Pancreas (tissue), 10 donors: ENCODE data around the gene ZDHHC6. TPM values are rescaled to one million over a fixed set of nuclear protein-coding genes. Genes with fewer than 3 reads are reported as not detected.

ENCODE experiments used
- ATAC-seq, 4 donors: fragments of 200-7000 bp; cut with Tn5 transposase; one replicate each; pipeline versions ENCODE4 v1.8.0 to v1.9.1; 2020; ENCODE audit warnings: mild to moderate bottlenecking in 4 of 4, moderate library complexity in 4 of 4
- DNase-seq, 6 donors: peaks; one replicate each; pipeline ENCODE4 v3.0.0-alpha.2; 2020
- FAIRE-seq: peaks from 2 replicates; lab custom pipeline; 2012; peaks lifted over from hg19 to GRCh38; lab: Jason Lieb, UNC
- H3K27ac ChIP-seq, 4 donors: fragments of 200-600 bp; sonication (generic); 1 replicate in 3 of 4; 2 replicates in 1 of 4; pipeline versions ENCODE4 v1.5.0 to v1.8.0; 2020
- H3K27me3 ChIP-seq, 4 donors: fragments of 200-600 bp; one replicate each; pipeline ENCODE4 v1.8.0; 2021
- H3K36me3 ChIP-seq, 3 donors: fragments of 200-600 bp; sonication (generic) in 1 of 3; one replicate each; pipeline versions ENCODE4 v1.5.0 to v1.8.0; 2020 to 2021
- H3K4me1 ChIP-seq, 3 donors: fragments of 200-600 bp; one replicate each; pipeline ENCODE4 v1.8.0; 2021
- H3K4me3 ChIP-seq, 4 donors: fragments of 200-600 bp; sonication (generic) in 2 of 4; one replicate each; pipeline versions ENCODE4 v1.5.0 to v1.8.0; 2020 to 2021
- H3K9me3 ChIP-seq, 4 donors: fragments of 200-600 bp; one replicate each; pipeline ENCODE4 v1.8.0; 2021
- CTCF ChIP-seq, 4 donors: fragments of 200-600 bp; sonication (generic) in 3 of 4; IDR thresholded peaks; one replicate each; pipeline versions ENCODE4 v1.5.0 to v1.8.0; 2021; ENCODE audit warnings: antibody characterized with exemption in 4 of 4
- WGBS, 2 donors: extraction: QIAGEN DNeasy Blood & Tissue Kit; methylation state at CpG; one replicate each; pipeline ENCODE4 v1.1.7; 2013; 5-methylcytosine and 5-hydroxymethylcytosine counted together
- intact Hi-C, 3 donors: fragments of 100-400 bp; cut with DNase I; formaldehyde crosslinking; loops; one replicate each; pipeline versions ENCODE4 v1.11.1 to v1.14.2; 2022
- polyA plus RNA-seq, 2 donors: library from polyadenylated mRNA; stranded (reverse); fragments of 200-250 nt; gene quantifications; one replicate each; pipeline ENCODE4 v1.2.3, GENCODE V29; 2013
- total RNA-seq, 6 donors: library from RNA; stranded (reverse); fragmentation: NEBNext Ultra II Directional in 4 of 6; extraction: Animal tissue kit (Norgen Biotek cat#: 25700) in 4 of 6; gene quantifications; one replicate each; pipeline versions ENCODE4 v1.2.1 to v1.2.4, GENCODE V29; 2021 to 2023
- donor health status: healthy with polysubstance abuse.
- donor health status: DM: no; HTN: no; CAD: no; lungs with moderate emphysema.
- donor health status: DM: no; HTN: no; CAD: no.
- donor health status: control.
- donor health status: control.
- donor health status: Bipolar disorder and iron deficiency.
- donor health status: DM: yes; HTN: yes; CAD: no.
- donor health status: DM: no; HTN: no; CAD: no.
- donor health status: DM: no; HTN: no; CAD: no.
- donor health status: DM: yes; HTN: yes; CAD: no.

ZDHHC6 gene
- total and polyA plus RNA-seq, 8 donors, result 8.0 to 39.2 (median 12.6) TPM

- Histone ChIP-seq H3K4me1 (no peaks in the 10 kb centered on the region), H3K27ac (no peak overlapping the region), H3K9me3 (no peaks in the 10 kb centered on the region), H3K36me3 (no peaks in the 10 kb centered on the region), H3K4me3 (no peak overlapping the region), H3K27me3 (no peaks in the 10 kb centered on the region)
- TF ChIP-seq CTCF (IDR thresholded peaks at IDR 0.05), result no peak
- peak; percentile 63 for FAIRE-seq
- DNase-seq, result no peak
- no peak for ATAC-seq
- intact Hi-C loops, result no loop called here
These were observed 41.2 kb upstream of the ZDHHC6 start for GRCh38 chr10:112487964-112488363.

- no peaks in the 10 kb centered on the region for H3K4me1 ChIP-seq
- WGBS, 2 donors, result 66 to 67% methylated on average over 2 of the region's 2 CpGs
- H3K9me3 ChIP-seq, result no peaks in the 10 kb centered on the region
- TF ChIP-seq CTCF (IDR thresholded peaks at IDR 0.05), result no peak
- no peak for FAIRE-seq
- ATAC-seq, result no peak
- intact Hi-C loops, result no loop called here
- no peak overlapping the region for H3K4me3 ChIP-seq
- H3K36me3 ChIP-seq, result no peaks in the 10 kb centered on the region
- H3K27me3 ChIP-seq, result no peaks in the 10 kb centered on the region
- H3K27ac ChIP-seq, result no peak overlapping the region
- DNase-seq, result no peak
These were observed 37.7 kb upstream of the ZDHHC6 start for GRCh38 chr10:112484399-112484798.

DNA sequence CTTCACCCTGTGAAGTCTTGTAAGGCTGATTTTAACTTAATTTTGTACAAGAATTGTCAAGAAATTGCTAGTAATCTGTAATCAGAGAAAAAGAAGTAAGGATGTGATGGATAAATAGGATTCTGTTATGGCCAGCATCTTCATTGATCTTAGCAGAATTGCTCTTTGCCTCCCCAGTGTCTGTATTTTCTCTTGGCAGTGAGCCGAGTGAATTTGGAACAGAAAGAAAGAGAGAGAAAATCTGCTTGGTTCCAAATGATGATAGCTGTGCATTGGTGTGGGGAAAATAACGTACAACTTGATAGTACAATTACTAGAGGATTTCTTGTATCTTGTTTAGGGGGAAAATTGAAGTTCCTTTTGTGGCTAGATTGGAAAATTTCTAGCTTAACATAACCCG is 34.9 kb upstream of the ZDHHC6 start:
- intact Hi-C loops, result no loop called here
- TF ChIP-seq CTCF (IDR thresholded peaks at IDR 0.05), result no peak
- DNase-seq, result no peak
- Histone ChIP-seq H3K9me3 (no peaks in the 10 kb centered on the region), H3K4me3 (no peak overlapping the region), H3K36me3 (no peaks in the 10 kb centered on the region), H3K27me3 (no peaks in the 10 kb centered on the region), H3K4me1 (no peaks in the 10 kb centered on the region), H3K27ac (no peak overlapping the region)
- 82 to 85% methylated on average over 3 of the region's 3 CpGs for WGBS, 2 donors
- ATAC-seq, result no peak
- no peak for FAIRE-seq

GRCh38 chr10:112475575-112476218 is 29.0 kb upstream of the ZDHHC6 start:
- no peaks in the 10 kb centered on the region for H3K36me3 ChIP-seq
- H3K4me1 ChIP-seq, result no peaks in the 10 kb centered on the region
- H3K9me3 ChIP-seq, result no peaks in the 10 kb centered on the region
- FAIRE-seq (peak; percentile 74), ATAC-seq (peak in 2 of 4 donors; percentile 36 to 46), DNase-seq (no peak)
- H3K27me3 ChIP-seq, result no peaks in the 10 kb centered on the region
- peak in 1 of 4 donors; percentile 10 for TF ChIP-seq CTCF (IDR thresholded peaks at IDR 0.05)
- no peak overlapping the region for H3K27ac ChIP-seq
- no peak overlapping the region for H3K4me3 ChIP-seq
- intact Hi-C loops, result no loop called here
- 58 to 70% methylated on average over 3 of the region's 3 CpGs for WGBS, 2 donors

DNA sequence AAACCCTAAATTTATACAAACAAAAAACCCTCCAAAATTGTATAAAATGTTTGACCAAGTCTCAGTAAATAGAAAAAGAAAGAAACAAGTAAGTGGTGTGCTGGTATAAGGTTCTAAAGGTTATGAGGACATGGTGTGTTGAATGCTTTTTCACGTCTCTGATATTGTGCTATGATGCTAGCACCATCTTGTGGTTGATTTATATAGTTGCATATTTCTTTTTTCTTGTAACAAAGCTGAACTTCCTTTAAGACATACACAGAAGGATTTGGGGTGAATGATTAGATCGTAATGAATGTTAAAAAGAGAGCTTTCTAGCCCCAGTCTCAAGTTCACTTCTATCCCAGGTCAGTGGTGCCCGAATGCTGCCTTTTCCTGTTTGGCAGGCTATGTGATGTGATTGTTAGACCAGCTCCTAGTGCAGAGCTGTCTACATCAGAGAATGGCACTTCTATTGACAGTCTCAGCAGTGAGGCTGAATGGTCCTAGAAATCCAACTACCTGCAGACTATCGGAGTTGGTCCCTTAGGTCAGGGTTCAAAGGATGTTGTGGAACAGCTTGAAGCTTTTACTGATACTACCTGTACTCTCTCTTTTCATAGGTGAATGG is 25.3 kb upstream of the ZDHHC6 start:
- Histone ChIP-seq H3K27ac (no peak overlapping the region), H3K27me3 (no peaks in the 10 kb centered on the region), H3K36me3 (no peaks in the 10 kb centered on the region), H3K9me3 (no peaks in the 10 kb centered on the region), H3K4me3 (no peak overlapping the region), H3K4me1 (no peaks in the 10 kb centered on the region)
- ATAC-seq (peak; percentile 66 to 90 (median 86)), FAIRE-seq (peak; percentile 97), DNase-seq (no peak)
- TF ChIP-seq CTCF (IDR thresholded peaks at IDR 0.05), result peak; percentile 35 to 61 (median 46)
- intact Hi-C loops, result no loop called here
- 10 to 14% methylated on average over 4 of the region's 4 CpGs for WGBS, 2 donors
